GM12892 (cell line): Measurements from ENCODE around the gene TSHZ3.

Experiments
- POLR2A ChIP-seq: IDR thresholded peaks from 2 replicates; pipeline ENCODE4 v1.6.1; 2011; ENCODE audit warnings: low read depth, low read length, control low read depth
- POLR2AphosphoS5 ChIP-seq: IDR thresholded peaks from 2 replicates; pipeline ENCODE4 v1.6.1; 2011; ENCODE audit warnings: low read depth, low read length, control low read depth

DNA sequence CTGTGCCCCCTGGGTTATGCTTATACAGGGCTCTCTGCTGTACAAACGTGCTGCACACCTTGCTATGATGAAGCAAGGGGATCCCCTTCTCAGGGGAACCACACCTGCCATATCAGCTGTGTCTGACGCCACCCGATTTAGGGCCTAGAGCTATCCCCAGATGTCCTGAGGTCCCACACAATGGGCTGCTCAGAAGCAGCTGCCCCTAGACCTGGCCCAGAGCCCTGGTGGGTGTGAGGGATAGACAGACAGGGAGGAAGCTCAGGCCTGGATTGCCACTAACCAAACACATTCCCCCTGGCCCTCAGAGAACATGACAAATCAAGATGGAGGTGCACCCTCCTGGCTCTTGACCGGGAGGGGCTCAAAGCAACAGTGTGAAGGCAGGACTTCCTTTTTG lies 59.3 kb downstream of the TSHZ3 start:
- TF ChIP-seq POLR2A (no peak), POLR2AphosphoS5 (no peak)
